IPS DF 4.7 (cell line): ENCODE results near the gene NBPF14.
"Not testable (repeated sequence)": the region's sequence is repeated elsewhere in the genome, so short reads cannot be mapped to it uniquely, and the experiment has no call there.

Experiments
- DNase-seq: peaks from one replicate; pipeline ENCODE4 v3.0.0-alpha.2; 2013; ENCODE audit warnings: low spot score; ENCODE audit errors: extremely low read depth

Gene NBPF14, protein sequence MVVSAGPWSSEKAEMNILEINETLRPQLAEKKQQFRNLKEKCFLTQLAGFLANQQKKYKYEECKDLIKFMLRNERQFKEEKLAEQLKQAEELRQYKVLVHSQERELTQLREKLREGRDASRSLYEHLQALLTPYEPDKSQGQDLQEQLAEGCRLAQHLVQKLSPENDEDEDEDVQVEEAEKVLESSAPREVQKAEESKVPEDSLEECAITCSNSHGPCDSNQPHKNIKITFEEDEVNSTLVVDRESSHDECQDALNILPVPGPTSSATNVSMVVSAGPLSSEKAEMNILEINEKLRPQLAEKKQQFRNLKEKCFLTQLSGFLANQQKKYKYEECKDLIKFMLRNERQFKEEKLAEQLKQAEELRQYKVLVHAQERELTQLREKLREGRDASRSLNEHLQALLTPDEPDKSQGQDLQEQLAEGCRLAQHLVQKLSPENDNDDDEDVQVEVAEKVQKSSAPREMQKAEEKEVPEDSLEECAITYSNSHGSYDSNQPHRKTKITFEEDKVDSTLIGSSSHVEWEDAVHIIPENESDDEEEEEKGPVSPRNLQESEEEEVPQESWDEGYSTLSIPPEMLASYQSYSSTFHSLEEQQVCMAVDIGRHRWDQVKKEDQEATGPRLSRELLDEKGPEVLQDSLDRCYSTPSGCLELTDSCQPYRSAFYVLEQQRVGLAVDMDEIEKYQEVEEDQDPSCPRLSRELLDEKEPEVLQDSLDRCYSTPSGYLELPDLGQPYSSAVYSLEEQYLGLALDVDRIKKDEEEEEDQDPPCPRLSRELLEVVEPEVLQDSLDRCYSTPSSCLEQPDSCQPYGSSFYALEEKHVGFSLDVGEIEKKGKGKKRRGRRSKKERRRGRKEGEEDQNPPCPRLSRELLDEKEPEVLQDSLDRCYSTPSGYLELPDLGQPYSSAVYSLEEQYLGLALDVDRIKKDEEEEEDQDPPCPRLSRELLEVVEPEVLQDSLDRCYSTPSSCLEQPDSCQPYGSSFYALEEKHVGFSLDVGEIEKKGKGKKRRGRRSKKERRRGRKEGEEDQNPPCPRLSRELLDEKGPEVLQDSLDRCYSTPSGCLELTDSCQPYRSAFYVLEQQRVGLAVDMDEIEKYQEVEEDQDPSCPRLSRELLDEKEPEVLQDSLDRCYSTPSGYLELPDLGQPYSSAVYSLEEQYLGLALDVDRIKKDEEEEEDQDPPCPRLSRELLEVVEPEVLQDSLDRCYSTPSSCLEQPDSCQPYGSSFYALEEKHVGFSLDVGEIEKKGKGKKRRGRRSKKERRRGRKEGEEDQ (N-terminal part only)

GRCh38 chr1:148595911-148596310 lies at the start of gene NBPF14:
Gene NBPF14 (minus strand): TSS chr1:148596011. CDS start chr1:148595717, 294 bp downstream.
- not testable (repeated sequence) for DNase-seq

DNA sequence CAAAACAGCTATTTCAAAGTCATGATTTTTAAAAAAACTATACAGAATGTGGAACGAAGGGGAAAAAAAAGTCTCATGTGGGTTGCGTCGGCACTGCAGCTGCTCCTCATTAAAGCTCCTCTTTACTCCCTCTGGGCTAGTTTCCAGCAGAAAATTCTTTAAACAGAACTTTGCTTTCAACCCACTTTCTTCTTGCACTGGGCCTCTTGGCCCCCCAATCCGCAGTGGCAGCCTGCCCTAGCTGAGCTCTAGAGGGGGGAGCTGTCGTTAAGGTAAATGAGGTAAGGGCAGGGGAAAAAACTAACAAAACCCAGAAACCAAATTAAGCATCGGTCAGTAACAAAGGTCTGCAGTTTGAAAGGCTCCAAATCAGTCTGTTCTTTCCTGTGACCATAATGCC lies 29.6 kb upstream of the NBPF14 start:
- not testable (repeated sequence) for DNase-seq

GRCh38 chr1:148618216-148618615 lies 22.4 kb upstream of the NBPF14 start:
- DNase-seq, result not testable (repeated sequence)

GRCh38 chr1:148605266-148605665 lies 9.5 kb upstream of the NBPF14 start:
- not testable (repeated sequence) for DNase-seq

- DNase-seq, result not testable (repeated sequence)
Measured at GRCh38 chr1:148595360-148595759, 451 bp downstream of the NBPF14 start.

GRCh38 chr1:148591098-148591497 lies 4.7 kb downstream of the NBPF14 start:
- DNase-seq, result not testable (repeated sequence)

DNA sequence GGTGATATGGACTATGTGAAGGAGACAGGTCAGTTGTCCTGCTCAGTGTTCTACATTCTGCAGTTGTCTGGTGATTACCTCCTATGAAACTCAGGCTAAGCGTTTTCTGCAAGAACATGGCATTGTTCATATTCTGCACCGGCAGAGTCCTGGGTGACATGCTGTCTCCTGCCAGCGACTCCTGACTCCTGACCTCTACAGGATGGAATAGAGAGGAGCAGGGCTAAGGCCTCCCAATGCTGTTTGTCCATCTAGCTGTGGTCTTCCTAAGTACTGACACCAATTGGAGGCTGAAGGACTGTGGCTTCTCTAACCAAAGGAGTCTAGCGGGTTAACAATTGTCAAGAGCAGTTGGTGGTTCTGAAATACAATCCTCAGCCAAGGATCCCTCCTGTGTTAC lies 63.7 kb downstream of the NBPF14 start:
- DNase-seq, result not testable (repeated sequence)

DNA sequence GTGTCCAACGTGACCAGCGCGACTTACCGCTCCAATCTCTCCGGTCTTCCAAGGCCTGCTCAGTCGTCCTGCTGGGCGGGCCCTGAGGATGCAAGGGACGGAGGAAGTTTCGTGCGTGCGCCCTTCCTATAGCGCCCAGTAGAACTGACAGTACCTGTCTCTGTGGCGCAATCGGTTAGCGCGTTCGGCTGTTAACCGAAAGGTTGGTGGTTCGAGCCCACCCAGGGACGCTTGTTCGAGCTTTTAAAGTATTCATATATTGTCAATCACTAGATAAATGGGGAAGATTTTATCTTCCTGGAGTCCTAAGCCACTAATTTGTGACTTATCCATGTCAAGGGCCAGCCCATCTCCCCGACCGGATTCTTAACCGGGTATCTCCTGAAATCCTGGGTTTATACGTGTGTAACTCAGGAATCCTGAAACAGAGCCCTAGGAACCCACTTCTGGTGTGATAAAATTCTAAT lies 66.7 kb downstream of the NBPF14 start:
- not testable (repeated sequence) for DNase-seq

DNA sequence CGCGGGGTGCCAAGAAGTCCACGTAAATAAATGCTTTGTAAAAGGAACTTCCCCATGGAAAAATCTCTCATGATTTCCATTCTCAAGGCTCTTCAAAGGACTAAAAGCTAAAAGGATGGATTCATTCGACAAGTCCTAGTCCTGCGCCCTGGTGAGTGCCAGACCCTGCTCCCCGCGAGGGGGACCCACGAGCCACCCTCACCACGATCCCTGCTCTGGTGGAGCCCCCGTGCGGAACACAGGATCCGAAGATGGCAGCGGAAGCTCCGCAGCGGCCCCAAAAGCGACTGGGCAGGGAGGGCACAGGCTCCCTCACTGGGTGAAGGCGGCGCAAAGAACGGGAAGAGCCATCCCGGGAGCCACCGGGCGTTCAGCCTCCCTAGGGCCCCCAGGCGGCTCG lies 67.2 kb downstream of the NBPF14 start:
- DNase-seq, result not testable (repeated sequence)

- DNase-seq, result not testable (repeated sequence)
Measured at GRCh38 chr1:148526587-148526986, 69.2 kb downstream of the NBPF14 start.

GRCh38 chr1:148523205-148524144 lies 72.3 kb downstream of the NBPF14 start:
- not testable (repeated sequence) for DNase-seq

DNA sequence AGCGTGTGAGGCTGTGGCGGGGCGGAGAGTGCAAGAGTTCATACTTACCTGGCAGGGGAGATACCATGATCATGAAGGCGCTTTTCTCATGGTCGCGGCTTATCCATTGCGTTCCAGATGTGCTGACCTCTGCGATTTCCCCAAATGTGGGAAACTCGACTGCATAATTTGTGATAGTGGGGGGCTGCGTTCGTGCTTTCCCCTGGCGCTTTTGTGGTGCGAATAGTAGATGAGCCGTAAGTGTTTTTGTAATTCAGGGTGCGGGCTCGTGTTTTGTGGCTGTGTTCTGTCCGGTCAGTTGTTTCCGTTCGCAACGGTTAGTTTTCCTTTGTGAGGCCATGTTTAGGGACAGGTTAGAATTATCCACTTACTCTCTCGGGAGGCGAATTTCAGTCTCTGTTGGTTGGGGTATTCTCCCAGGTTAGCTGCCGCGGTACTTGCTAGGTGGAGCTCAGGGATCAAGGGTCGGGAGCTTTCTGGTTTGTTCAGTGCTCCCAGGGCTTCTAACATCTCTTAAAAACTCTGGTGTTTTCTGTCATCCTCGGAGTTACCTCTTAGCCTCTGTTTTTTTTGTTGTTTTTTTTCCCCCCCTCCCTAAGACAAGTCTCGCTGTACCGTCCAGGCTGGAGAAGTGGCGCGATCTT lies 73.1 kb downstream of the NBPF14 start:
- peak; percentile 96 for DNase-seq

DNA sequence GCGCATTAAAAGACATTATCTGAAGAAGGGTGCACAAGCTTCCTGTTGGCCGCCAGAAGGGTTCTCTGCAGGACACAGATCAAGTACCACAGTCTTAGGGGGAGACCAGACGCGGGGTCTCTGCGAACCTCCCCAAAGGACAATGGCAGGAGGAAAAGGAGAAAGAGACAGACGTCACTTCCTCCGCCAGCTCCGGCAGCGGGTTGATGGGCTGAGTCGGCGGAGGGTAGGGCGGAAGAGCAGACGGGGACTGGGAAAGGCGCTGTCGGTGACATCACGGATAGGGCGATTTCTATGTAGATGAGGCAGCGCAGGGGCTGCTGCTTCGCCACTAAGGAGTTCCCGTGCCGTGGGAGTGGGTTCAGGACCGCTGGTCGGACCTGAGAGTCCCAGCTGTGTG lies 73.7 kb downstream of the NBPF14 start:
- not testable (repeated sequence) for DNase-seq

GRCh38 chr1:148514310-148514709 lies 81.5 kb downstream of the NBPF14 start:
- not testable (repeated sequence) for DNase-seq

- DNase-seq, result not testable (repeated sequence)
Measured at GRCh38 chr1:148512571-148513184, 83.1 kb downstream of the NBPF14 start.

- DNase-seq, result not testable (repeated sequence)
Measured at GRCh38 chr1:148493933-148494332, 101.9 kb downstream of the NBPF14 start.

GRCh38 chr1:148483029-148483428 lies 112.8 kb downstream of the NBPF14 start, which contains the start of gene PPIAL4G:
Gene PPIAL4G (minus strand): TSS chr1:148483302. CDS start chr1:148483252, 50 bp downstream.
- not testable (repeated sequence) for DNase-seq
